OCI-LY7 (cell line): ENCODE results near the gene AUTS2. TPM values are rescaled to one million over a fixed set of nuclear protein-coding genes. Genes with fewer than 3 reads are reported as not detected.

Source experiments
- BruUV-seq: library from RNA; stranded (reverse); fragments of 400-500 nt; replicated peaks from 2 replicates; lab custom pipeline; 2021; lab: Mats Ljungman, UMichigan
- CTCF ChIA-PET: fragments of 300-600 bp; sonication (Branson Sonifier 250); formaldehyde crosslinking; loops from one replicate; lab custom pipeline; 2022; ENCODE audit warnings: antibody characterized with exemption; ENCODE audit not compliant: unreplicated experiment; lab: Charles Lee
- POLR2A ChIA-PET: fragments of 300-600 bp; sonication (Branson Sonifier 250); formaldehyde crosslinking; loops from one replicate; lab custom pipeline; 2022; ENCODE audit warnings: antibody characterized with exemption; lab: Charles Lee
- DNase-seq: peaks from one replicate; pipeline ENCODE4 v3.0.0-alpha.2; 2015; ENCODE audit warnings: low spot score
- H2AFZ ChIP-seq: fragments of 200-600 bp; sonication (generic), shearing (Covaris generic); 2 replicates; pipeline ENCODE4 v1.6.1; 2014; ENCODE audit warnings: mild to moderate bottlenecking, antibody characterized with exemption, low read length, moderate library complexity
- H3K27ac ChIP-seq: fragments of 200-600 bp; sonication (generic); 2 replicates; pipeline ENCODE4 v1.5.1; 2014; ENCODE audit warnings: mixed run types, low read depth, mild to moderate bottlenecking, moderate library complexity, low read length, inconsistent platforms; ENCODE audit not compliant: poor library complexity, severe bottlenecking
- H3K36me3 ChIP-seq: fragments of 200-600 bp; sonication (generic); 2 replicates; pipeline ENCODE4 v1.6.1; 2014; ENCODE audit warnings: mild to moderate bottlenecking, antibody characterized with exemption, low read length, moderate library complexity, mixed read lengths; ENCODE audit not compliant: insufficient read depth
- H3K4me1 ChIP-seq: fragments of 200-600 bp; sonication (generic); 2 replicates; pipeline ENCODE4 v1.5.1; 2014; ENCODE audit warnings: mild to moderate bottlenecking, low read length; ENCODE audit not compliant: insufficient read depth, poor library complexity, severe bottlenecking
- H3K4me2 ChIP-seq: fragments of 200-600 bp; sonication (generic); 2 replicates; pipeline ENCODE4 v1.6.1; 2014; ENCODE audit warnings: mild to moderate bottlenecking, low read length
- H3K4me3 ChIP-seq: fragments of 200-600 bp; sonication (generic); 2 replicates; pipeline ENCODE4 v1.5.1; 2014; ENCODE audit warnings: mild to moderate bottlenecking, low read depth, low read length; ENCODE audit not compliant: poor library complexity, severe bottlenecking
- H3K79me2 ChIP-seq: fragments of 200-600 bp; sonication (generic); 2 replicates; pipeline ENCODE4 v1.6.1; 2016; ENCODE audit warnings: low read depth, mild to moderate bottlenecking, low read length, moderate library complexity, mixed read lengths; ENCODE audit not compliant: insufficient read depth
- H3K9me2 ChIP-seq: fragments of 200-600 bp; sonication (generic); 2 replicates; pipeline ENCODE4 v1.6.1; 2016; ENCODE audit warnings: mild to moderate bottlenecking, low read length, mixed read lengths; ENCODE audit not compliant: insufficient read depth
- H3K9me3 ChIP-seq: fragments of 200-600 bp; sonication (generic); 2 replicates; pipeline ENCODE4 v1.6.1; 2014; ENCODE audit warnings: mild to moderate bottlenecking, mixed run types, low read length, mixed read lengths
- H4K20me1 ChIP-seq: fragments of 200-600 bp; sonication (generic); 2 replicates; pipeline ENCODE4 v1.6.1; 2014; ENCODE audit warnings: mild to moderate bottlenecking, antibody characterized with exemption, low read length, moderate library complexity, mixed read lengths; ENCODE audit not compliant: insufficient read depth
- CTCF ChIP-seq: fragments of 200-600 bp; sonication (generic); conservative IDR thresholded peaks from 2 replicates; pipeline ENCODE4 v1.5.1; 2014; ENCODE audit warnings: mild to moderate bottlenecking, antibody characterized with exemption, low read length, moderate library complexity, mixed read lengths
- EZH2phosphoT487 ChIP-seq: fragments of 200-600 bp; sonication (generic); IDR thresholded peaks from 2 replicates; pipeline ENCODE4 v1.6.1; 2018; ENCODE audit warnings: low read depth, borderline replicate concordance, mild to moderate bottlenecking, mixed run types, antibody characterized with exemption, low read length, moderate library complexity, mixed read lengths
- intact Hi-C: fragments of 100-400 bp; cut with micrococcal nuclease; formaldehyde crosslinking; loops from one replicate; pipeline ENCODE4 v1.10.0; 2022; ENCODE audit not compliant: unreplicated experiment
- total RNA-seq, 2 experiments: library from RNA; depleted of rRNA in 1 of 2; stranded (reverse); fragments of >200 nt in 1 of 2; shearing (Covaris generic) in 1 of 2; gene quantifications; 2 replicates each; pipeline ENCODE4 v1.2.3, GENCODE V29; 2014 to 2022

AUTS2 gene
- total RNA-seq, 2 experiments from 2014 or later = 37.9 to 78.5 TPM

- CTCF ChIA-PET = no interaction called here
- no peak overlapping the region for H2AFZ ChIP-seq
- no peak for DNase-seq
These were observed 174.6 kb downstream of the AUTS2 start for GRCh38 chr7:69772718-69773436.

GRCh38 chr7:69773535-69774225, 175.4 kb downstream of the AUTS2 start:
- no peaks in the 10 kb centered on the region for H3K9me2 ChIP-seq
- ChIA-PET CTCF (no interaction called here), POLR2A (interaction anchor here (0.6 to 1.4 kb wide), 4 partner anchors 11 to 63 kb away, joined by 3 to 4 read pairs (median 3); no protein-coding TSS in a partner anchor)
- no peaks in the 10 kb centered on the region for H4K20me1 ChIP-seq
- intact Hi-C loops = no loop called here
- DNase-seq = no peak
- H3K79me2 ChIP-seq = peaks cover 56% of the 10 kb centered on the region
- no TSS peak for BruUV-seq
- peaks cover 62% of the 10 kb centered on the region for H3K4me1 ChIP-seq
- H3K4me2 ChIP-seq = no peak overlapping the region
- no peak overlapping the region for H3K4me3 ChIP-seq
- no peak overlapping the region for H2AFZ ChIP-seq
- no peaks in the 10 kb centered on the region for H3K36me3 ChIP-seq
- no peak overlapping the region for H3K27ac ChIP-seq
- TF ChIP-seq CTCF (no peak), EZH2phosphoT487 (no peak)
- no peaks in the 10 kb centered on the region for H3K9me3 ChIP-seq

More at GRCh38 chr7:69772718-69773436, 174.6 kb downstream of the AUTS2 start:
- Histone ChIP-seq H3K36me3 (no peaks in the 10 kb centered on the region), H4K20me1 (no peaks in the 10 kb centered on the region), H3K4me2 (no peak overlapping the region), H3K79me2 (peaks cover 58% of the 10 kb centered on the region), H3K9me3 (no peaks in the 10 kb centered on the region), H3K9me2 (no peaks in the 10 kb centered on the region), H3K4me3 (no peak overlapping the region), H3K4me1 (peaks cover 64% of the 10 kb centered on the region), H3K27ac (no peak overlapping the region)
- POLR2A ChIA-PET = interaction anchor here (0.6 to 1.4 kb wide), 6 partner anchors 11 to 62 kb away, joined by 3 to 7 read pairs (median 3); no protein-coding TSS in a partner anchor
- no TSS peak for BruUV-seq
- intact Hi-C loops = no loop called here
- no peak for TF ChIP-seq EZH2phosphoT487
- no peak for TF ChIP-seq CTCF
